T-helper 2 cell treated with Interferon-gamma antibody and Interleukin-4, amounts not matched to agents 100 ng/mL and 5 ng/mL, for 36 hours (primary cell): ENCODE data around the gene CSGALNACT2. TPM values are rescaled to one million over a fixed set of nuclear protein-coding genes. Genes with fewer than 3 reads are reported as not detected.
"Not testable (repeated sequence)": the region's sequence is repeated elsewhere in the genome, so short reads cannot be mapped to it uniquely, and the experiment has no call there.

ENCODE experiments used
- intact Hi-C: fragments of 100-400 bp; cut with micrococcal nuclease; formaldehyde crosslinking; loops from one replicate; pipeline ENCODE4 v1.15.1; 2023
- total RNA-seq: library from RNA; stranded (reverse); gene quantifications from 2 replicates; pipeline ENCODE4 v1.2.3, GENCODE V29; 2022

The CSGALNACT2 gene
- total RNA-seq: 35.9 and 36.9 TPM in 2 replicates

DNA sequence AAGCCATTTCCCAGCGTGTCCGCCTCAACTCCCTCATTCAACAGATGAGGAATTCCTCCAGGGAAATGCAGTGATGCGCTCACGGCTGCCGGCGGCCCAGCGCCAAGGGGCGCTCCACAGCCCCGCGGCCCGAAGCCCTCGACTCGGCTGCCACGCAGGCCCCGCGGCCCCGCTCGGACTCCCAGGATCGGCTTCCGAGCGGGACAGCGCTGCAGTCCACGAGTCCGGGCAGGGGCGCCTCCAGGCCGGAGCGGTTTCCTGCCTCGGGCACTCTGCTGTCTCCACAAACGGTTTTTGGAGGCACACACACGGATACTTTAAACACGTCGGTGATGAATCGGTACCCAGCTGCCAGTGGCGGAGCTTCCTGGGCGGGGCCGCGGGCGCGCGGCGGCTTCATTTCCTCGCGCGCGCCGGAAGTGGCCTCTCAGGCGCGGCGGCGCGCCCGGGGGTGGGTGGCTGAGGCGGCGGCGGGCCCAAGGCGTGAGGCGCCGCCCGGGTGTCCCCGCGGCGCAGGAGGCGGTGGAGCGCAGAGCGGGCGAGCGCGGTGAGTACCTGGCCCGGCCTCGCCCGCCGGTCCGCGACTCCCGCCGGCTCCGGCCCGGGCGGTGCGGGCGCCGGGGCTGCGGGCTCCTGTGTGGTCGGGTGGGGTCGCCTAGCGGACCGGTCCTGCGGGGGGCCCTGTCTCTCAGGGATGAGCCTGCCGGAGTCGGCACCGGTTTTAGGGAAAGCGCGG, at the start of gene CSGALNACT2:
CSGALNACT2 (plus strand) TSS at position 425 of the 736 bp plus-strand sequence. CDS start 16,705 bp downstream, outside the sequence.
- intact Hi-C loops: loop anchor here (1.0 to 5.0 kb wide), 12 partner anchors 9 to 585 kb away; partner anchors contain the start of genes BMS1, HNRNPF, ZNF32 and ZNF33B

- intact Hi-C loops: no loop called here
Measured at GRCh38 chr10:43089519-43089918, 48.7 kb upstream of the CSGALNACT2 start.

DNA sequence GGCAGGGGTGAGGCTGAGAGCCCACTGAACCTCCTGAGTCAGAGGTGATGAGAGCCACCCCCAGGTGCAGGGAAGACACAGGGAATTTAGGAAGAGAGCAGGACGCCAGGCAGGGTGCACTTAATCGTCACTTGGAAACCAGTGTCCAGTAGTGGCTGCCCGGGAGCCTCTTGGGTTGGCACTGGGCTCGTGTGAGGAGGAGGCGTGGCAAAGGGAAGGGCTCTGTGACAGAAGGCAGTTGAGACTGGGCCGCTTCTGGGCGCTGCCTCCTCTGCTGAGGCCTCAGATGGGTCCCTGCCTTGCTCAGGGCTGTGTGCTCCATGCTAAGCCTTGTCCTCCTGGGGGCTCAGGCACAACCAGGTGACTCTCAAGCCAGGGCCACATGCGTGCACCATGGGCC, 48.1 kb upstream of the CSGALNACT2 start:
- intact Hi-C loops: no loop called here

- intact Hi-C loops: no loop called here
Measured at GRCh38 chr10:43090664-43091063, 47.6 kb upstream of the CSGALNACT2 start.

DNA sequence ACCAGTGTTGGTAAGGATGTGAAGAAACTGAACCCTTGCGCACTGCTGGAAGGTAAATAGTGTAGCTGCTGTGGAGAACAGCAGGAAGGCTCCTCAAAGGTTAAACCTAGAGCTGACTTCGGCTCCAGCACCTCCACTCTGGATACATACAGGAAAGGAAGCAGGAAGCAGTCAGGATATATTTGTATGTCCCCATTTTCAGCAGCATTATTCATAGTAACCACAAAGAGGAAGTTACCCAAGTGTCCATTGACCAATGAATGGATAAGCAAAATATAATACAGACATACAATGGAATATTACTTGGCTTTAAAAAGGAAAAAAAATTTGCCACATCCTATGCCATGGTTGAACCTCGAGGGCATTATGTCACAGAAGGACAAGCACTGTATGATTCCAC, 46.4 kb upstream of the CSGALNACT2 start:
- intact Hi-C loops: no loop called here

- intact Hi-C loops: no loop called here
Measured at GRCh38 chr10:43093423-43094076, 44.7 kb upstream of the CSGALNACT2 start.

GRCh38 chr10:43094085-43094484, 44.2 kb upstream of the CSGALNACT2 start:
- intact Hi-C loops: no loop called here

GRCh38 chr10:43099339-43099738, 38.9 kb upstream of the CSGALNACT2 start:
- intact Hi-C loops: not testable (repeated sequence)

DNA sequence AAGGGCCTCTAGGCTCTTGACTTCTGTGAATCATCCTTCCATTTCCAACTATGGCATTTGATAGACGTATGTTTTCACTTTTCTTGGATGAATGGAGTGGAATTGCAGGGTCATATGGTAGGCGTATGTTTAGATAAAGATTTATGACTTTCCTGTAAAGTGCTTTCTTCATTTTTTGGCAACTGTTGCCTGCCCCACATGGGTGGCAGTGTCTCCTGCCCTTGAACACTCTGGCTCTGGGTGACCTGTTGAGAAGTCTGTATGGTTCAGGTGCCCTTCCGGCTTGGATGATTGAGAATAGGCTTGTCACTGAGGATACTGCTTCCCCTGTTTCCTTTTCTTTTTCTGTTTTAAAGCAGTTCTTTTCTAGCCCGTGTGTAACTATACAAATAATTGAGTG, 38.3 kb upstream of the CSGALNACT2 start:
- intact Hi-C loops: no loop called here

DNA sequence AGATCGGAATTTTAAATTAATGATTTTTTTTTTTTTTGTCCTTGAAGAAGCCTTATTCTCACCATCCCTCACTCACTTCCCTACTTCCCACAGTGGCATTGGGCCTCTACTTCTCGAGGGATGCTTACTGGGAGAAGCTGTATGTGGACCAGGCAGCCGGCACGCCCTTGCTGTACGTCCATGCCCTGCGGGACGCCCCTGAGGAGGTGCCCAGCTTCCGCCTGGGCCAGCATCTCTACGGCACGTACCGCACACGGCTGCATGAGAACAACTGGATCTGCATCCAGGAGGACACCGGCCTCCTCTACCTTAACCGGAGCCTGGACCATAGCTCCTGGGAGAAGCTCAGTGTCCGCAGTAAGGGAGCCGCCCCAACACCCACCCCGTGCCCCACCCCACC, 37.9 kb upstream of the CSGALNACT2 start:
- intact Hi-C loops: no loop called here

DNA sequence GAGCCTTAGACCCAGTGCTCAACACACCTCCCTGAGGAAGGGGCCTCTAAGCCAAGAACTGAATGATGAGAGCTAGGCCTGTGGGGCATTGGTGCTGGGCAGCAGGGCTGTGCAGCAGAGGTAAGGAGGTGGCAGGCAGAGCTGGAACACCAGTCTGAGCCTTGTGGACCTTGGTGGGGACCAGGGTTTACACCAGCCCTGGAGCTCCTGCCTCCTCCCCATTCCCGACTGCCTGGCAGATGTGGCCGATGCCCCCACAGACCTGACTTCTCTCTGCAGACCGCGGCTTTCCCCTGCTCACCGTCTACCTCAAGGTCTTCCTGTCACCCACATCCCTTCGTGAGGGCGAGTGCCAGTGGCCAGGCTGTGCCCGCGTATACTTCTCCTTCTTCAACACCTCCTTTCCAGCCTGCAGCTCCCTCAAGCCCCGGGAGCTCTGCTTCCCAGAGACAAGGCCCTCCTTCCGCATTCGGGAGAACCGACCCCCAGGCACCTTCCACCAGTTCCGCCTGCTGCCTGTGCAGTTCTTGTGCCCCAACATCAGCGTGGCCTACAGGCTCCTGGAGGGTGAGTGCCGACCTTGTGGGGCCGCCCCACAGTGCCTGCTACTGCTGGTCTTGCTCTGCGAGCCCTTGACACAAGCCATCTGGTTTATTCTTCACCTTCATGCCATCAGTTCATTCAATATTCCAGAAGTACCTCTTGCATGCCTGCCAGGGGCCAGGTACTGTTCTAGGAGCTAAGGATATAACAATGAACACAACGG, 36.0 kb upstream of the CSGALNACT2 start:
- intact Hi-C loops: no loop called here

- intact Hi-C loops: loop anchor here (1.0 to 2.0 kb wide), 5 partner anchors 29 to 553 kb away; partner anchors contain the start of genes CSGALNACT2 and RET
Measured at GRCh38 chr10:43105102-43105955, 32.9 kb upstream of the CSGALNACT2 start.

GRCh38 chr10:43105956-43106229, 32.4 kb upstream of the CSGALNACT2 start:
- intact Hi-C loops: loop anchor here (1.0 to 2.0 kb wide), 5 partner anchors 29 to 554 kb away; partner anchors contain the start of genes CSGALNACT2 and RET

- intact Hi-C loops: no loop called here
Measured at GRCh38 chr10:43106256-43107091, 31.8 kb upstream of the CSGALNACT2 start.

DNA sequence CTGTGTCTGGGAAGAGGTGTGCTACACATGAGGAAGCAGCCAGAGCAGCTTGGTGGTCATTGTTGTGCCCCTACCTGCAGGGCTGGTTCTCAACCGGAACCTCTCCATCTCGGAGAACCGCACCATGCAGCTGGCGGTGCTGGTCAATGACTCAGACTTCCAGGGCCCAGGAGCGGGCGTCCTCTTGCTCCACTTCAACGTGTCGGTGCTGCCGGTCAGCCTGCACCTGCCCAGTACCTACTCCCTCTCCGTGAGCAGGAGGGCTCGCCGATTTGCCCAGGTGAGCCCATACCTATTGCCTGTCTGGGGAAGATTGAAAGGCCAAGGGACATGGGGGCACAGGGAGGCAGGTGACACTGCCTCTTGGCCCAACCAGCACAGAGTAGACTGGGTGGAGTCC, 29.3 kb upstream of the CSGALNACT2 start:
- intact Hi-C loops: no loop called here

- intact Hi-C loops: no loop called here
Measured at GRCh38 chr10:43109671-43110249, 28.5 kb upstream of the CSGALNACT2 start.

GRCh38 chr10:43110338-43111071, 27.7 kb upstream of the CSGALNACT2 start:
- intact Hi-C loops: no loop called here

GRCh38 chr10:43111101-43111500, 27.1 kb upstream of the CSGALNACT2 start:
- intact Hi-C loops: no loop called here
